Kidney tubule cell (primary cell): ENCODE measurements around the gene ZNF496.
A peak's percentile ranks its signal among the peaks of the same experiment; 100 is the strongest.
"Not testable (repeated sequence)": the region's sequence is repeated elsewhere in the genome, so short reads cannot be mapped to it uniquely, and the experiment has no call there.

Experiments used
- DNase-seq: peaks from one replicate; pipeline ENCODE4 v3.0.0-alpha.2; 2018; ENCODE audit warnings: low spot score

The ZNF496 gene

GRCh38 chr1:247359559-247359958, 27.9 kb upstream of the ZNF496 start:
- no peak for DNase-seq

GRCh38 chr1:247358920-247359319, 27.3 kb upstream of the ZNF496 start:
- DNase-seq: no peak

DNA sequence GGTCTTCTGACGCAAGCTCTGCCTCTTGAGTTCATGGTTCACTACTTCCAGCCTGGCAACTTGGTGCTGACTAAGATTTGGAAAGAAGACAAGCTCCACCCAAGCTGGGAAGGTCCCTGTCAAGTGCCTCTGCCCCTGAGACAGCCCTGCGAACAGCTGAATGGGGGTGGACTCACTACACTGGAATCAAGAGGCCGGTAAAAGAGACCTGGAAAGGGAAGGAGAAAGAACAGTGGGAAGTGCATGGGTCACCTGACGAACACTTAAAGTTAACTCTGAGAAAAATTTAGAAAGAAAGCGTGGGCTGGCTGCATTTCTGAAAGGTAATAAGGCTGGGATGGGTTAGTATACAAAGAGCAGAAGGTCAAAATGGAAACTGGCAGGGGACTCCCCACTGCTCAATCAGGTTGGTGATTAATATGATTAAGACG, 26.1 kb upstream of the ZNF496 start:
- peak; percentile 92 for DNase-seq

- DNase-seq: peak; percentile 30
Observed at GRCh38 chr1:247357052-247357780, 25.5 kb upstream of the ZNF496 start.

- not testable (repeated sequence) for DNase-seq
Observed at GRCh38 chr1:247355160-247355559, 23.5 kb upstream of the ZNF496 start.

GRCh38 chr1:247352175-247352574, 20.5 kb upstream of the ZNF496 start:
- no peak for DNase-seq

- DNase-seq: no peak
Observed at GRCh38 chr1:247350587-247350986, 18.9 kb upstream of the ZNF496 start.

DNA sequence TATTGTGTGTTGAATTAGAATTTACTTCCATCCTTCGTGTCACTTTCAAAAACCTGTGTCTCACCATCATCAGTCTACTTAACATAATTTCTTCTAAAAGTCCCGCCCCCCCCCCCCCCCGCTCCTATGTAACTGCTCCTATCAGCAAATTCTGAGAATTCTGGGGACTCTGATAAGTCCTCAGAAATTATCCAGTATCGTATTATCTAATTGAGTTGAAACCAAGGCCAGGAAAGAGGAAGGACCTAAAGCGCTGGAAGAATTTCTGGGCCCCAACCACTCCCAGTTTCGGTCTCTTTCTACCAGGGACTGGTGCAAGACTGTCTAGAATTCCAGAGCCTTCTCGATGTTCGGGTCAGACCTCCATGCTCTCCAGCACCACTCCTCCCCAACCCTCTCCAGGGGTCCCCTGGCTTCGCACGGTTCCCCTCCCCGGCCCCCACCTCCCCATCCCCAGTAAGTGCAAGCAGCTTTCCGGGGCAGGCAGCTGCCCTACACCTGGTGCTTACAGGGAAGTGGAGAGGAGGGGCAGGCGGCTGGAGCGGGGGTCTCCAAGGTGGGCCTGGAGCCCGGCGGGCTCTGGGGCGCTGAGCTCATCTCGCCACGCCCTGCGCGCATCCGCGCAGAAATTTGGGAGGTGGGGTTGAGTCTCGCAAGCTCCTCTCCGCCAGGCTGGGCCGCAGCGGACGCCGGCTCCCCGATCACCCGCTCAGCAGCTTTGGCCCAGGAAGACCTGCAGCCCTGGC, 16.0 kb upstream of the ZNF496 start:
- no peak for DNase-seq

DNA sequence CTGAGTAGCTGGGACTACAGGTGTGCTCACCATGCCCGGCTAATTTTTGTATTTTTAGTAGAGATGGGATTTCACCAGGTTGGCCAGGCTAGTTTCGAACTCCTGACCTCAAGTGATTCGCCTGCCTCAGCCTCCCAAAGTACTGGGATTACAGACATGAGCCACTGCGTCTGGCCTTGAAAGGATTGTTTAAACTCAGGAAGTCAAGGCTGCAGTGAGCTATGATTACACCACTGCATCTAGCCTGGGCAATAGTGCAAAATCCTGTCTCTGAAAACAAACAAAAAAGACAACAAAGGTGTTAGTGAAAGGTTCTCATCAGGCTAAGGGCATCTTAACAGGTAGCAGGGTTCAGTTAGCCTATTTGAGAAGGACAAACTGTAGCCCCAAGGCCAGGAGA, 14.2 kb upstream of the ZNF496 start:
- no peak for DNase-seq

DNA sequence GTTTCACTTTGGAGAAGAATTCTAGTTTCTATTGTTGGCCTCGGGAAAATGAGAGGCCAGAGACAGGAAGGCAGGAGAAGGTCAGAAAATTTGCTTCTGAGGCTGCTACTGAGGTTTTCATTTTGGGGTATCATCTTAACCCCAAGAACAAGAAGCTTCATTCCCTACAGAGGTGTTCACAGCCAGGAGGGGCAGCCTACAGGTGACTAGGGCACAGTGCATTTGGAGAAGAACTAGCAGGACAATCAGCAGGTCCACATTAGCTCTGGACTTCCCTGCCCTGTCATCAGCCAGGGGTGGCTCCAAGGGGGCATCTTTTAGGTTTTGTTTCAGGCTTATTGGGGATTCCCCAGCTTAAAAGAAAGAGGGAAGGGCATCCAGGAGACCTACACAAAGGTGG, 12.1 kb upstream of the ZNF496 start:
- DNase-seq: no peak

- DNase-seq: peak; percentile 45
Observed at GRCh38 chr1:247338723-247339275, 7.1 kb upstream of the ZNF496 start.

DNA sequence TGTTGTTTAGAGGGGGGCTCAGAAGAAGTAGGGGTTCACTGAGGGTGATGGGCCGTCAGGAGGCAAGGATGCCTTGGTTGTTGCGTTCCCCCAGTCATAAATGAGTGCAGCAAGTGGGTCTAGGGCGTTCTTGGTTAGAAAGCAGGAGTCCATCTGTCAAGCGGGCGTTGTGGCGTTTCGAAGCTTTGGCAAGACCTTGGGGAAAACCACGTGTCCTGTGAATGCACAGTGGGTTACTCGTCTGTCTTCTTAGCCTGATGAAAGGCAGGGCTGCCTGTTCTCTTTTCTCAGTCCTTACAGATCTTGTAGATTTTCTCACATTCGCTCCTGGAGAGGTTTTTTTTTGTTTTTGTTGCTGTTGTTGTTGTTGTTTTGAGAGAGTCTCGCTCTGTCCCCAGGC, 6.3 kb upstream of the ZNF496 start:
- no peak for DNase-seq

DNA sequence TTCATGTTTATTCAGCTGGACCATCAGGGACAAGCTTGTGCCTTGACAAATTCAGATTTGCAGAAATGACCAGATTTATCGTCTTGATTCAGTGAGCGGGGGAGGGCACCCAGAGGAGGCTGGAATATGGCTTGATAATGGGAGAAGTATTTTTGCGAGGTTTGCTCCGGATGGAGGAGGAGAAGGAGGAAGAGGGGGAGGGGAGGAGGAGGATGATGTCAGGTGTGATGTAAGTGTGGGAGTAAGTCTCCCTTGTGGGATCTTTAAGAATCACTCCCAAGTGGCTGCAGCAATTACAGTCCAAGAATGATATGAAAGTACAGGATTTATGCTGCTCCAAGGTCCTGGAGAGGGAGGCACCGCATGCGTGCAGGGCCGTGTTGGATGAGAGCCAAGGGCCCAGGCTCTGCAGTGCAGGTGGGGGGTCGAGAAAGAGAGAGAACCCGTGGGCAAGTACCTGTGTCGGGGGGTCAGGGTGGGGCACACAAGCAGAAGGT, 5.6 kb upstream of the ZNF496 start:
- no peak for DNase-seq

DNA sequence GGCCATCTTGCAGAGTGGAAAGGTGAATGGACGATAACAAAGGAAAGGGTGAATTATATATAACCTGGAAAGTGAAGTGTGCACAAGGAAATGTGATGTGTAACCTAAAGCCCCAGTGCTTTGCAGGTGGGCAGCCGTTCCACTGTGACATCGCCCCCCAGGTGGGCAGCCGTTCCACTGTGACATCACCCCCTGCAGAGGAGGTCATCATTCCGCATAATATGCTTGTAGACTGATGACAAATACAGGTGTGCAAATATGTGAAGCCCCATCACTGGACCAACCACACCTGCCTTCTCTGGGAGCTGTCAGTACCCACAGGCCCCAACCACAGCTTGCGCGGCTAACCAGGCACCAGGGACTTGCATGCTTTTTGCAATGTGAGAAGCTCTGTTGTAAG, 4.7 kb upstream of the ZNF496 start:
- no peak for DNase-seq

- no peak for DNase-seq
Observed at GRCh38 chr1:247335882-247336281, 4.2 kb upstream of the ZNF496 start.

DNA sequence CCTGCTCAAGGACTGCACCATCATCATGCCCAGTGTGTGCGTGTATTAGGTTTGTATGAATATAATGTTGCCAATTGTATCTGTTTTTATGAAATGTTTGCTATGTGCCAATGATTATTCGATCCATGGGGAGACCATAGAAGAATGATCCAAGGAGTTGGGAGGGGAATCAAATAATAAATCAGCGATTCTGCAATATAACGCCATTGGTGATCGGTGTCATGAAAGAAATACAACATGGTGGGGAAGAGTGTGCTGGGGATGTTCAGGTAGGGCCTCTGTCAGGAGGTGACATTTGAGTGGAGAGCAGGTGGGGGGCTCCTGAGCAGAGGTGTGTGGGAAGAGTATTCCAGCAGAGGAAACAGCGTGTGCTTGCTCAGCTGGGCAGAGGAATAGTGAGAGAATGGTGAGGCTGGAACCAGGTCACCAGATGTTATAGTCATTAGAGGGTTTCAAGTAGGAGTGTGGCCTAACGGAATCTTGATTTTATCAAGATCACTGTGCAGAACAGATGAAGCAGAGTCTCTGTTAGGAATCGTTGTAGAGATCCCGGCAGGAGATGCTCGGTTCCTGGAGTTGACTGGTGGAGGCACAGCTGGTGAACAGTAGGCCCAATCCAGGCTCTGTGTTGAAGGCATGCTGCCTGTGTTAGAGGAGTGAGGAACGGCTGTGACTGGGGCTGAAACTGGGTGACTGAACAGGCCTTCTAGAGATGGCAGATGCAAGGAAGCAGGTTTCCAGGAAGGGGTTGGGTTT, 2.9 kb upstream of the ZNF496 start:
- DNase-seq: no peak

DNA sequence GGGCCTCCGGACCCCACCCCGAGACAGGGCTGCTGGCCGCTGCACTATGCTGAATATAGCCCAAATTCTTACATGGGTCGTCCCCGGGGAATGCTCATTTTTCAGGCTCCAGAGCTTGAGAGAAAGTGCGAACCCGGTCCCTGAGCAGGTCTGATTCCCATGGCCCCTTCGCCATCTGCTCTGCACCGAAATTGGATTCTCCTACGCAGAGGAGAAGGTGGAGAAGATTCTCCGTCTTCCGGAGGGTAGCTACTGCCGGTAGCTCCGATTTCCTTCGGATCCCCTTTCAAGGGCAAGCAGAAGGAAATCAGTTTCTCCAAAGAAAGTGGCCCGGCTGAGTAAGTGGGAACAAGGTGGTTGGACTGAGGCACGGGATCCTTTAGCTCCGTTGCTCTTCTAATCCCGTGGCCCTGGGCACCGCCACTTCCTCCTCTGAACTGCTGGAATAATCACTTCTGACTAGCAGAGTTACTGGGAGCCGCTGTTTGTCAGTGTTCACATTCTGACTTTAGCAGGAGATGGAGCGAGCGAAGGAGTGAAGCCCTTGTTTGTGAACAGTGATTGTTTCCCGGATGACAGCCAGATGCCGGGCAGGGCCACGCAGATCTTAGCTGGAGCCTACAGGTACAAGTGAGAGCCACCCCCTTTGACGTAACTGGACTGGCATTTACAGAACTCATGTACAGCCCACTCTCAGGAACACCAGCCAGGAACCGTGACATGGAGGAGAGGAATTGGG, 1.1 kb upstream of the ZNF496 start:
- peak; percentile 58 for DNase-seq

DNA sequence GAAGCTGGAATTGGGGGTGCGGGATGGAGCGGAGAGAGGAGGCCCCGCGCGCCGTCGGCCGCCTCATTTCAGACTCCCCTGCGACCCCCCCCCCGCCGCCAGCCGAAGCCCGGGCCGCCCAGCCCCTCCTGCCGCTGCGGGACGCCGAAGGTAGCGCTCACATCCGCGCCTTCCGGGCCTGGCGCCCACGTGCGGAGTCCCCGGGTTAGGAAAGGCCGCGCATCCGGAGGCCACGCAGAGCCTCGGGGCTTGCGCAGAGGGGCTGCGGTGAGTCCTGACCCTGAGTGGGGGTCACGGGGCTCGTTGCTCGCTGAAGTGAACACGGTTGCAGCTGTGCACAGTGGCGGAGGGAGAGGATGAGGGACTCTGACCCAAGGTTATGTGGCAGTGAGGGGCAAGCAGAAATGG, 552 bp upstream of the ZNF496 start:
- peak; percentile 55 for DNase-seq

- peak; percentile 88 for DNase-seq
Observed at GRCh38 chr1:247331172-247331524, 519 bp downstream of the ZNF496 start.

GRCh38 chr1:247330548-247331171, 1.0 kb downstream of the ZNF496 start:
- DNase-seq: peak; percentile 23

DNA sequence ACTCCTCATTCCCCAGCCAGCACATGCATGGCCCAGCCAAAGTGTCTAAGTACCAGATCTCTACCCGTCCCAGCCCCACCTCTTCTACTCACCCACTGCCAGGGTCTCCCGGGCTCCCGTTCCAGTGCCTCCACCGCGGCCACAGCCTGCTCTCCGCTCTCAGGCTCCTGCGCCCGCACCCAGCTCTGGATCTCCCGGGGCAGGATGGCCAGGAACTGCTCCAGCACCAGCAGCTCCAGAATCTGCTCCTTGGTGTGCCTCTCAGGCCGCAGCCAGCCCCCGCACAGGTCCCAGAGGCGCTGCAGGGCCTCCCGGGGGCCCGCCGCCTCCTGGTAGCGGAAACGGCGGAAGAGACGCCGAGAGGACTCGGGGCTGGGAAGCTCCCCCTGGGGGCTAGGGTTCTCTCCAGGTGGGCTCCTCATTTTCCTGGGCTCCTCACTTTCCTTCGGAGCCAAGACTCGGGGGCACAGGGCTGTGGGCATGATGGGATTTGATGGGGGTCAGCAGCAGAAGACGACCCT, 2.5 kb downstream of the ZNF496 start:
- DNase-seq: no peak
